Breast epithelium (tissue), 3 donors: ENCODE measurements around the gene TLR8.

Source experiments
- CTCF ChIP-seq, 3 donors: fragments of 450-650 bp; IDR thresholded peaks; one replicate each; pipeline ENCODE4 v1.5.1; 2016 to 2017; ENCODE audit warnings: antibody characterized with exemption in 3 of 3, mild to moderate bottlenecking in 3 of 3, moderate library complexity in 3 of 3
- POLR2A ChIP-seq: fragments of 450-650 bp; IDR thresholded peaks from one replicate; pipeline ENCODE4 v1.6.1; 2016; ENCODE audit warnings: antibody characterized with exemption, mild to moderate bottlenecking, moderate library complexity

DNA sequence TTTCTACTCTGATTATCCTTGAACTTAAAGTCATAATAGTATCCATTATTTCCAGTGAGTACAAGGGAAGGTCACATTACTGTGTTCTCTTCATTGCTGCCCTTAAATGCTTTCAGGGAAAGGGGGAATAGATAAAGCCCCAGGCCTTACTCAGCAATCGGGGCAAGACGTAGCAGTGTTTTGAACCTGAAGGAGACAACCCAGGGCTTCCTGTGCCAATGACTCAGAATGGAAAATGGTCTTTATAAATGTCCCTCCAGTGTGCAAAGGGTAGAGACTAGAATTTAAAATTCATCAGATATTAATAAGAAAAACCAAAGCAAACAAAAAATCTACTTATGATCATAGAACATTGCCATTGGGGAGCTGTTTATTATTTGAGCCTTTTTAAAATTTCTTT is 23.7 kb downstream of the TLR8 start:
- no peak for TF ChIP-seq CTCF (IDR thresholded peaks at IDR 0.05)
- no peak for TF ChIP-seq POLR2A
